ENCODE data around the gene MTAP. TPM values are rescaled to one million over a fixed set of nuclear protein-coding genes. Genes with fewer than 3 reads are reported as not detected.
A peak's percentile ranks its signal among the peaks of the same experiment; 100 is the strongest.

Gene MTAP
- total and polyA plus RNA-seq, 2 of the 13 experiments (the other 11 are each of a cell fraction or from before 2014, with no cell fraction given): 16.7 to 51.2 TPM

DNA sequence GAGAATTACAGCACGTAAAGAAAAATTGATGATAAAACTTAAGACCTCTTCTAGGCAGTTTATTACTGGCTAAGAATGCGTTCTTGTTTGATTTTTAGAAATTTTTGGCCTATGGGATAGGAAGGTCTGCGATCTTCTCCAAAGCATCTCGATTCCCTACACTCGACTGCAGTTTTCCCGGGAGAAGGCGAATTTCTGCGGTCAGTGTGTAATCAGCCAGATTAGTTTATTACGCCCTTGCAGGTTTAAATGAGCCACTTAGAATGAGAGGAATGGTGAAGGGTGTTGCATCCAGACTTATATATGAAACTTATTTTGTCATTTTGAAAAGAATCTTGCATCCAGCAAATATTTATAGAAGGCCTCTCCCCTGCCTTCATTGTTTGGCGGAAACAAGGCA, 1.2 kb downstream of the MTAP start (continued):
- TF ChIP-seq, protein P1, sequence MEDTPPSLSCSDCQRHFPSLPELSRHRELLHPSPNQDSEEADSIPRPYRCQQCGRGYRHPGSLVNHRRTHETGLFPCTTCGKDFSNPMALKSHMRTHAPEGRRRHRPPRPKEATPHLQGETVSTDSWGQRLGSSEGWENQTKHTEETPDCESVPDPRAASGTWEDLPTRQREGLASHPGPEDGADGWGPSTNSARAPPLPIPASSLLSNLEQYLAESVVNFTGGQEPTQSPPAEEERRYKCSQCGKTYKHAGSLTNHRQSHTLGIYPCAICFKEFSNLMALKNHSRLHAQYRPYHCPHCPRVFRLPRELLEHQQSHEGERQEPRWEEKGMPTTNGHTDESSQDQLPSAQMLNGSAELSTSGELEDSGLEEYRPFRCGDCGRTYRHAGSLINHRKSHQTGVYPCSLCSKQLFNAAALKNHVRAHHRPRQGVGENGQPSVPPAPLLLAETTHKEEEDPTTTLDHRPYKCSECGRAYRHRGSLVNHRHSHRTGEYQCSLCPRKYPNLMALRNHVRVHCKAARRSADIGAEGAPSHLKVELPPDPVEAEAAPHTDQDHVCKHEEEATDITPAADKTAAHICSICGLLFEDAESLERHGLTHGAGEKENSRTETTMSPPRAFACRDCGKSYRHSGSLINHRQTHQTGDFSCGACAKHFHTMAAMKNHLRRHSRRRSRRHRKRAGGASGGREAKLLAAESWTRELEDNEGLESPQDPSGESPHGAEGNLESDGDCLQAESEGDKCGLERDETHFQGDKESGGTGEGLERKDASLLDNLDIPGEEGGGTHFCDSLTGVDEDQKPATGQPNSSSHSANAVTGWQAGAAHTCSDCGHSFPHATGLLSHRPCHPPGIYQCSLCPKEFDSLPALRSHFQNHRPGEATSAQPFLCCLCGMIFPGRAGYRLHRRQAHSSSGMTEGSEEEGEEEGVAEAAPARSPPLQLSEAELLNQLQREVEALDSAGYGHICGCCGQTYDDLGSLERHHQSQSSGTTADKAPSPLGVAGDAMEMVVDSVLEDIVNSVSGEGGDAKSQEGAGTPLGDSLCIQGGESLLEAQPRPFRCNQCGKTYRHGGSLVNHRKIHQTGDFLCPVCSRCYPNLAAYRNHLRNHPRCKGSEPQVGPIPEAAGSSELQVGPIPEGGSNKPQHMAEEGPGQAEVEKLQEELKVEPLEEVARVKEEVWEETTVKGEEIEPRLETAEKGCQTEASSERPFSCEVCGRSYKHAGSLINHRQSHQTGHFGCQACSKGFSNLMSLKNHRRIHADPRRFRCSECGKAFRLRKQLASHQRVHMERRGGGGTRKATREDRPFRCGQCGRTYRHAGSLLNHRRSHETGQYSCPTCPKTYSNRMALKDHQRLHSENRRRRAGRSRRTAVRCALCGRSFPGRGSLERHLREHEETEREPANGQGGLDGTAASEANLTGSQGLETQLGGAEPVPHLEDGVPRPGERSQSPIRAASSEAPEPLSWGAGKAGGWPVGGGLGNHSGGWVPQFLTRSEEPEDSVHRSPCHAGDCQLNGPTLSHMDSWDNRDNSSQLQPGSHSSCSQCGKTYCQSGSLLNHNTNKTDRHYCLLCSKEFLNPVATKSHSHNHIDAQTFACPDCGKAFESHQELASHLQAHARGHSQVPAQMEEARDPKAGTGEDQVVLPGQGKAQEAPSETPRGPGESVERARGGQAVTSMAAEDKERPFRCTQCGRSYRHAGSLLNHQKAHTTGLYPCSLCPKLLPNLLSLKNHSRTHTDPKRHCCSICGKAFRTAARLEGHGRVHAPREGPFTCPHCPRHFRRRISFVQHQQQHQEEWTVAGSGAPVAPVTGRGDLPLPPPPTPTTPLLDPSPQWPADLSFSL (CRISPR knock-in tag; IDR thresholded peaks at IDR 0.05): no peak
- TF ChIP-seq, protein P2, sequence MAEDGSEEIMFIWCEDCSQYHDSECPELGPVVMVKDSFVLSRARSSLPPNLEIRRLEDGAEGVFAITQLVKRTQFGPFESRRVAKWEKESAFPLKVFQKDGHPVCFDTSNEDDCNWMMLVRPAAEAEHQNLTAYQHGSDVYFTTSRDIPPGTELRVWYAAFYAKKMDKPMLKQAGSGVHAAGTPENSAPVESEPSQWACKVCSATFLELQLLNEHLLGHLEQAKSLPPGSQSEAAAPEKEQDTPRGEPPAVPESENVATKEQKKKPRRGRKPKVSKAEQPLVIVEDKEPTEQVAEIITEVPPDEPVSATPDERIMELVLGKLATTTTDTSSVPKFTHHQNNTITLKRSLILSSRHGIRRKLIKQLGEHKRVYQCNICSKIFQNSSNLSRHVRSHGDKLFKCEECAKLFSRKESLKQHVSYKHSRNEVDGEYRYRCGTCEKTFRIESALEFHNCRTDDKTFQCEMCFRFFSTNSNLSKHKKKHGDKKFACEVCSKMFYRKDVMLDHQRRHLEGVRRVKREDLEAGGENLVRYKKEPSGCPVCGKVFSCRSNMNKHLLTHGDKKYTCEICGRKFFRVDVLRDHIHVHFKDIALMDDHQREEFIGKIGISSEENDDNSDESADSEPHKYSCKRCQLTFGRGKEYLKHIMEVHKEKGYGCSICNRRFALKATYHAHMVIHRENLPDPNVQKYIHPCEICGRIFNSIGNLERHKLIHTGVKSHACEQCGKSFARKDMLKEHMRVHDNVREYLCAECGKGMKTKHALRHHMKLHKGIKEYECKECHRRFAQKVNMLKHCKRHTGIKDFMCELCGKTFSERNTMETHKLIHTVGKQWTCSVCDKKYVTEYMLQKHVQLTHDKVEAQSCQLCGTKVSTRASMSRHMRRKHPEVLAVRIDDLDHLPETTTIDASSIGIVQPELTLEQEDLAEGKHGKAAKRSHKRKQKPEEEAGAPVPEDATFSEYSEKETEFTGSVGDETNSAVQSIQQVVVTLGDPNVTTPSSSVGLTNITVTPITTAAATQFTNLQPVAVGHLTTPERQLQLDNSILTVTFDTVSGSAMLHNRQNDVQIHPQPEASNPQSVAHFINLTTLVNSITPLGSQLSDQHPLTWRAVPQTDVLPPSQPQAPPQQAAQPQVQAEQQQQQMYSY (CRISPR knock-in tag; IDR thresholded peaks at IDR 0.05): 0 out of 2 replicates have a peak, but pooled peaks have one; percentile 41
